ENCODE data around the gene RNF181.

The RNF181 gene

GRCh38 chr2:85595301-85596025 lies at the start of gene RNF181:
Gene RNF181 (plus strand): TSS chr2:85595745. CDS start chr2:85595764, 19 bp downstream.
- H3K4me3 Mint-ChIP-seq, result peak within 1 kb of the TSS; percentile 100
- peak within 1 kb of the TSS; percentile 100 for H3K27ac Mint-ChIP-seq (ENCODE audit: low read depth)
- H3K36me3 Mint-ChIP-seq (ENCODE audit: insufficient read depth), result peaks cover 13% of the 10 kb centered on the region

GRCh38 chr2:85545780-85546240 lies 49.7 kb upstream of the RNF181 start:
- ATAC-seq (replicated peaks; ENCODE audit: extremely low read depth, poor library complexity, severe bottlenecking) (no peak), DNase-seq (ENCODE audit: low spot score in 2 of 2) (no peak)
- no peak overlapping the region for H3K4me3 Mint-ChIP-seq
- peaks cover 20% of the 10 kb centered on the region for H3K4me1 Mint-ChIP-seq
- no peak overlapping the region for H3K27ac Mint-ChIP-seq (ENCODE audit: low read depth)
- H3K9me3 Mint-ChIP-seq, result no peaks in the 10 kb centered on the region
- peaks cover 55% of the 10 kb centered on the region for H3K36me3 Mint-ChIP-seq (ENCODE audit: insufficient read depth)
- H3K27me3 Mint-ChIP-seq, result no peaks in the 10 kb centered on the region

More at GRCh38 chr2:85595301-85596025, at the start of gene RNF181:
- DNase-seq (ENCODE audit: low spot score in 2 of 2) (peak; percentile 72 to 83), ATAC-seq (replicated peaks; ENCODE audit: extremely low read depth, poor library complexity, severe bottlenecking) (peak; percentile 100)
- Mint-ChIP-seq H3K4me1 (peaks cover 43% of the 10 kb centered on the region), H3K9me3 (no peaks in the 10 kb centered on the region), H3K27me3 (no peaks in the 10 kb centered on the region)

GRCh38 chr2:85547089-85547858 lies 48.3 kb upstream of the RNF181 start:
- no peak for ATAC-seq (replicated peaks; ENCODE audit: extremely low read depth, poor library complexity, severe bottlenecking)
- H3K4me3 Mint-ChIP-seq, result no peak overlapping the region
- no peak for DNase-seq (ENCODE audit: low spot score in 2 of 2)
- peak overlapping the region; percentile 47 for H3K27ac Mint-ChIP-seq (ENCODE audit: low read depth)
- H3K27me3 Mint-ChIP-seq, result no peaks in the 10 kb centered on the region
- no peaks in the 10 kb centered on the region for H3K9me3 Mint-ChIP-seq
- H3K36me3 Mint-ChIP-seq (ENCODE audit: insufficient read depth), result peaks cover 48% of the 10 kb centered on the region
- peaks cover 10% of the 10 kb centered on the region for H3K4me1 Mint-ChIP-seq

GRCh38 chr2:85547859-85548607 lies 47.5 kb upstream of the RNF181 start:
- H3K4me1 Mint-ChIP-seq, result peaks cover 10% of the 10 kb centered on the region
- DNase-seq (ENCODE audit: low spot score in 2 of 2) (no peak), ATAC-seq (replicated peaks; ENCODE audit: extremely low read depth, poor library complexity, severe bottlenecking) (no peak)
- H3K4me3 Mint-ChIP-seq, result no peak overlapping the region
- no peaks in the 10 kb centered on the region for H3K27me3 Mint-ChIP-seq
- H3K36me3 Mint-ChIP-seq (ENCODE audit: insufficient read depth), result peaks cover 42% of the 10 kb centered on the region
- H3K27ac Mint-ChIP-seq (ENCODE audit: low read depth), result peak overlapping the region; percentile 47
- no peaks in the 10 kb centered on the region for H3K9me3 Mint-ChIP-seq

- Mint-ChIP-seq H3K4me1 (peaks cover 10% of the 10 kb centered on the region), H3K4me3 (no peak overlapping the region), H3K27ac (ENCODE audit: low read depth) (no peak overlapping the region), H3K27me3 (no peaks in the 10 kb centered on the region), H3K9me3 (no peaks in the 10 kb centered on the region), H3K36me3 (ENCODE audit: insufficient read depth) (peaks cover 38% of the 10 kb centered on the region)
- ATAC-seq (replicated peaks; ENCODE audit: extremely low read depth, poor library complexity, severe bottlenecking) (no peak), DNase-seq (ENCODE audit: low spot score in 2 of 2) (no peak)
Measured at GRCh38 chr2:85548608-85548900, 47.0 kb upstream of the RNF181 start.

- peaks cover 33% of the 10 kb centered on the region for H3K36me3 Mint-ChIP-seq (ENCODE audit: insufficient read depth)
Measured at GRCh38 chr2:85549095-85549494, 46.5 kb upstream of the RNF181 start.

GRCh38 chr2:85549826-85550225 lies 45.7 kb upstream of the RNF181 start:
- H3K27ac Mint-ChIP-seq (ENCODE audit: low read depth), result no peak overlapping the region
- no peak overlapping the region for H3K4me3 Mint-ChIP-seq
- DNase-seq (ENCODE audit: low spot score in 2 of 2), result no peak
- H3K36me3 Mint-ChIP-seq (ENCODE audit: insufficient read depth), result peaks cover 28% of the 10 kb centered on the region
- H3K27me3 Mint-ChIP-seq, result no peaks in the 10 kb centered on the region
- ATAC-seq (replicated peaks; ENCODE audit: extremely low read depth, poor library complexity, severe bottlenecking), result no peak
- H3K9me3 Mint-ChIP-seq, result no peaks in the 10 kb centered on the region
- H3K4me1 Mint-ChIP-seq, result peaks cover 5% of the 10 kb centered on the region

More at GRCh38 chr2:85549095-85549494, 46.5 kb upstream of the RNF181 start:
- Mint-ChIP-seq H3K27ac (ENCODE audit: low read depth) (no peak overlapping the region), H3K9me3 (no peaks in the 10 kb centered on the region), H3K27me3 (no peaks in the 10 kb centered on the region), H3K4me3 (no peak overlapping the region), H3K4me1 (peaks cover 8% of the 10 kb centered on the region)
- ATAC-seq (replicated peaks; ENCODE audit: extremely low read depth, poor library complexity, severe bottlenecking), result no peak
- DNase-seq (ENCODE audit: low spot score in 2 of 2), result no peak

GRCh38 chr2:85550486-85550885 lies 45.1 kb upstream of the RNF181 start:
- H3K27ac Mint-ChIP-seq (ENCODE audit: low read depth), result no peak overlapping the region
- DNase-seq (ENCODE audit: low spot score in 2 of 2) (no peak), ATAC-seq (replicated peaks; ENCODE audit: extremely low read depth, poor library complexity, severe bottlenecking) (no peak)
- peaks cover 5% of the 10 kb centered on the region for H3K4me1 Mint-ChIP-seq
- H3K4me3 Mint-ChIP-seq, result no peak overlapping the region
- H3K9me3 Mint-ChIP-seq, result no peaks in the 10 kb centered on the region
- peaks cover 24% of the 10 kb centered on the region for H3K36me3 Mint-ChIP-seq (ENCODE audit: insufficient read depth)
- no peaks in the 10 kb centered on the region for H3K27me3 Mint-ChIP-seq

GRCh38 chr2:85551698-85552678 lies 43.6 kb upstream of the RNF181 start:
- Mint-ChIP-seq H3K9me3 (no peaks in the 10 kb centered on the region), H3K27me3 (no peaks in the 10 kb centered on the region), H3K4me1 (peaks cover 5% of the 10 kb centered on the region), H3K27ac (ENCODE audit: low read depth) (peak overlapping the region; percentile 13), H3K36me3 (ENCODE audit: insufficient read depth) (peaks cover 22% of the 10 kb centered on the region), H3K4me3 (no peak overlapping the region)
- ATAC-seq (replicated peaks; ENCODE audit: extremely low read depth, poor library complexity, severe bottlenecking) (peak; percentile 91), DNase-seq (ENCODE audit: low spot score in 2 of 2) (peak; percentile 85 to 89)

- DNase-seq (ENCODE audit: low spot score in 2 of 2), result no peak
- H3K27ac Mint-ChIP-seq (ENCODE audit: low read depth), result no peak overlapping the region
- peaks cover 5% of the 10 kb centered on the region for H3K4me1 Mint-ChIP-seq
- H3K27me3 Mint-ChIP-seq, result no peaks in the 10 kb centered on the region
- no peaks in the 10 kb centered on the region for H3K9me3 Mint-ChIP-seq
- no peak overlapping the region for H3K4me3 Mint-ChIP-seq
- no peak for ATAC-seq (replicated peaks; ENCODE audit: extremely low read depth, poor library complexity, severe bottlenecking)
- peaks cover 19% of the 10 kb centered on the region for H3K36me3 Mint-ChIP-seq (ENCODE audit: insufficient read depth)
Measured at GRCh38 chr2:85553184-85553583, 42.4 kb upstream of the RNF181 start.

GRCh38 chr2:85554980-85555612 lies 40.4 kb upstream of the RNF181 start:
- Mint-ChIP-seq H3K27me3 (no peaks in the 10 kb centered on the region), H3K27ac (ENCODE audit: low read depth) (no peak overlapping the region), H3K4me1 (peaks cover 12% of the 10 kb centered on the region), H3K36me3 (ENCODE audit: insufficient read depth) (peaks cover 17% of the 10 kb centered on the region), H3K4me3 (no peak overlapping the region), H3K9me3 (no peaks in the 10 kb centered on the region)
- DNase-seq (ENCODE audit: low spot score in 2 of 2), result no peak
- ATAC-seq (replicated peaks; ENCODE audit: extremely low read depth, poor library complexity, severe bottlenecking), result no peak

All from central memory CD8-positive, alpha-beta T cell (primary cell).